Panc1 (cell line): ENCODE results near the gene RPS6KA3.

Experiments used
- CTCF ChIP-seq: fragments of 450-650 bp; IDR thresholded peaks from 2 replicates; pipeline ENCODE4 v1.5.1; 2017; ENCODE audit warnings: mild to moderate bottlenecking
- POLR2AphosphoS5 ChIP-seq: IDR thresholded peaks from 2 replicates; pipeline ENCODE4 v1.6.1; 2012; ENCODE audit warnings: mild to moderate bottlenecking, low read depth, low read length, moderate library complexity
- REST ChIP-seq, 2 experiments: IDR thresholded peaks; 2 replicates each; pipeline ENCODE4 v1.6.1; 2011 to 2012; ENCODE audit warnings: low read depth in 2 of 2, control low read depth in 1 of 2, low read length in 1 of 2, mild to moderate bottlenecking in 1 of 2, moderate library complexity in 1 of 2; ENCODE audit not compliant: insufficient read depth in 1 of 2
- SIN3A ChIP-seq: IDR thresholded peaks from 2 replicates; pipeline ENCODE4 v1.6.1; 2012; ENCODE audit warnings: low read depth, mild to moderate bottlenecking, low read length, moderate library complexity, borderline replicate concordance; ENCODE audit not compliant: insufficient read depth

- no peak for TF ChIP-seq CTCF
- no peak for TF ChIP-seq POLR2AphosphoS5
- no peak for TF ChIP-seq SIN3A
- TF ChIP-seq REST (IDR thresholded peaks at IDR 0.05; ENCODE audit: insufficient read depth in 1 of 2, low read depth in 2 of 2, low read length in 1 of 2) = no peak
Observed at GRCh38 chrX:20143111-20143510, 123.6 kb downstream of the RPS6KA3 start.
